ENCODE measurements around the gene PACSIN1.

Gene PACSIN1

DNA sequence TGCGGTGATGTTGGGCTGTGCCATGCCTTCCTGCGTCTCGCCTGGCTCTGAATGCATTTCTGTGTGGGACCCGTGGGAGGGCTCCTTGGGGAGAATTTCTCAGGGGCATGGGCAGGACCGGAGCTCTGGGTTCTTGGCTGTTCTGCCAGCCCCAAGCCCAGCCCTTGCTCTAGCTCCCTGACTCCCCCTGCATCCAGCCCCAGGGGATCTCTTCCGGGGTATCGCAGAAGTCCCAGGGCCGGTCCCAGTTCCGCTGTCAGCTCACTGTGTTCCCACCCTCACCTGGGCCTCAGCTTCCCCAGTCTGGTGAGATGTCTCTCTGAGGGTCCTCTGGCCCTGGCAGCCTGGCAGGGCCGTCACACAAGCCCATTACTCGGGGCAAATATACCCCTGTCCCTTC is 69.8 kb downstream of the PACSIN1 start:
- Histone ChIP-seq H3K4me2 (ENCODE audit: low read depth, low read length) (no peak overlapping the region), H3K4me3 (ENCODE audit: low read length) (no peak overlapping the region), H3K4me1 (ENCODE audit: low read length) (no peaks in the 10 kb centered on the region), H3F3A (ENCODE audit: insufficient read depth, low read length) (no peaks in the 10 kb centered on the region), H4K20me1 (ENCODE audit: insufficient read depth, low read length) (no peaks in the 10 kb centered on the region), H3K27ac (ENCODE audit: low read length) (no peak overlapping the region), H3K9me3 (replicated peaks; ENCODE audit: insufficient read depth, low read length) (no peaks in the 10 kb centered on the region), H3K36me3 (replicated peaks; ENCODE audit: insufficient read depth, low read length) (no peaks in the 10 kb centered on the region), H2AFZ (ENCODE audit: low read length) (no peak overlapping the region), H3K9ac (ENCODE audit: low read length) (no peak overlapping the region), H3K27me3 (replicated peaks; ENCODE audit: insufficient read depth, low read length) (no peaks in the 10 kb centered on the region), H3K79me2 (ENCODE audit: low read length) (no peaks in the 10 kb centered on the region), H3K9me2 (replicated peaks; ENCODE audit: insufficient read depth, low read length) (no peaks in the 10 kb centered on the region)
- no peak for TF ChIP-seq EZH2 (optimal IDR thresholded peaks at IDR 0.05; ENCODE audit: low read depth, low read length)
- no peak for TF ChIP-seq EZH2phosphoT487 (IDR thresholded peaks at IDR 0.05; ENCODE audit: low read length)
- no peak for TF ChIP-seq CTCF (IDR thresholded peaks at IDR 0.05; ENCODE audit: low read length)
- DNase-seq, result no peak

DNA sequence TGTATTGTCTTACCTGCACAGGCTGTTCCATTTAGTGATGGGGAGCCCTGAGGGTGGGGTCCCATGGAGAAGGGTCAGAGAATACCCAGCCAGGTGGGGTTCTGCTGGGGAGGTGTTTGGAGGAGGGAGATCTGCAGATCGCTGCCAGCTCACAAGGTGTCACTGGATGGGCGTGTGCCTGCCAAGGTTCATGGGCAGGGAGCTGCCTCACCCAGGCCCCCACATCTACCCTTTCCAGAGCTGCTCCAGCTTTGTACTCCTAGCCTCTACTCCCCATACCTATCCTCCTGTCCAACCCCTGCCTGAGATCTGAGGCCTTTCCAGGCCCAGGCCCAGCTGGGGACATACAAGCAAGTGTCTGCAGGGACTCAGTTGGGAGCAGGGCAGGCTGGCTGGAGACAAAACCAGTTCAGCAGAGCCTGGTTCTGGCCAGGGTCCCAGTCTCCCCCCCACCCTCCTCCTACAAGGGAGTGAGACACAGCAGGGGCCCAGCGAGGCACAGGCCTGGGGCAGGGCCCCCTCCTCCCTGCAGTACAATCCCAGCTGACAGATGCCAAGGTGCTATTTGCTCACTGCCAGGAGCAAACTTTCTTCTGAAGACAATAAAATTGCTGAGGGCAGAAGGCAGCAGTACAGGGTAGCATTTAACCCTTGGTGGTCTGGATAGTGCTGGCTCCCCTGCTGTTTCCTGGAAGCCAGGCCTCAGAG is 70.5 kb downstream of the PACSIN1 start:
- H3K27me3 ChIP-seq (replicated peaks; ENCODE audit: insufficient read depth, low read length), result no peaks in the 10 kb centered on the region
- no peak for TF ChIP-seq EZH2phosphoT487 (IDR thresholded peaks at IDR 0.05; ENCODE audit: low read length)
- no peak for TF ChIP-seq CTCF (IDR thresholded peaks at IDR 0.05; ENCODE audit: low read length)
- TF ChIP-seq EZH2 (optimal IDR thresholded peaks at IDR 0.05; ENCODE audit: low read depth, low read length), result no peak

GRCh38 chr6:34536959-34537848 is 71.3 kb downstream of the PACSIN1 start:
- Histone ChIP-seq H3K9me2 (replicated peaks; ENCODE audit: insufficient read depth, low read length) (no peaks in the 10 kb centered on the region), H3K4me1 (ENCODE audit: low read length) (no peaks in the 10 kb centered on the region), H3F3A (ENCODE audit: insufficient read depth, low read length) (no peaks in the 10 kb centered on the region), H2AFZ (ENCODE audit: low read length) (no peak overlapping the region), H3K27me3 (replicated peaks; ENCODE audit: insufficient read depth, low read length) (no peaks in the 10 kb centered on the region), H4K20me1 (ENCODE audit: insufficient read depth, low read length) (no peaks in the 10 kb centered on the region), H3K4me2 (ENCODE audit: low read depth, low read length) (no peak overlapping the region), H3K79me2 (ENCODE audit: low read length) (no peaks in the 10 kb centered on the region), H3K27ac (ENCODE audit: low read length) (no peak overlapping the region), H3K9ac (ENCODE audit: low read length) (no peak overlapping the region), H3K9me3 (replicated peaks; ENCODE audit: insufficient read depth, low read length) (no peaks in the 10 kb centered on the region), H3K36me3 (replicated peaks; ENCODE audit: insufficient read depth, low read length) (no peaks in the 10 kb centered on the region), H3K4me3 (ENCODE audit: low read length) (no peak overlapping the region)
- no peak for DNase-seq
- TF ChIP-seq EZH2 (optimal IDR thresholded peaks at IDR 0.05; ENCODE audit: low read depth, low read length) (no peak), CTCF (IDR thresholded peaks at IDR 0.05; ENCODE audit: low read length) (no peak), EZH2phosphoT487 (IDR thresholded peaks at IDR 0.05; ENCODE audit: low read length) (no peak)

More for the DNA sequence above, 70.5 kb downstream of the PACSIN1 start:
- no peaks in the 10 kb centered on the region for H3K9me3 ChIP-seq (replicated peaks; ENCODE audit: insufficient read depth, low read length)
- H3K4me3 ChIP-seq (ENCODE audit: low read length), result no peak overlapping the region
- no peak overlapping the region for H3K27ac ChIP-seq (ENCODE audit: low read length)
- no peak overlapping the region for H3K4me2 ChIP-seq (ENCODE audit: low read depth, low read length)
- H3K79me2 ChIP-seq (ENCODE audit: low read length), result no peaks in the 10 kb centered on the region
- H3K4me1 ChIP-seq (ENCODE audit: low read length), result no peaks in the 10 kb centered on the region
- no peak overlapping the region for H3K9ac ChIP-seq (ENCODE audit: low read length)
- H2AFZ ChIP-seq (ENCODE audit: low read length), result no peak overlapping the region
- H3K9me2 ChIP-seq (replicated peaks; ENCODE audit: insufficient read depth, low read length), result no peaks in the 10 kb centered on the region
- DNase-seq, result no peak
- H4K20me1 ChIP-seq (ENCODE audit: insufficient read depth, low read length), result no peaks in the 10 kb centered on the region
- H3F3A ChIP-seq (ENCODE audit: insufficient read depth, low read length), result no peaks in the 10 kb centered on the region
- H3K36me3 ChIP-seq (replicated peaks; ENCODE audit: insufficient read depth, low read length), result no peaks in the 10 kb centered on the region
